ENCODE results near the gene ERFE. TPM values are rescaled to one million over a fixed set of nuclear protein-coding genes. Genes with fewer than 3 reads are reported as not detected.
A peak's percentile ranks its signal among the peaks of the same experiment; 100 is the strongest.
"Not testable (repeated sequence)": the region's sequence is repeated elsewhere in the genome, so short reads cannot be mapped to it uniquely, and the experiment has no call there.

Gene ERFE, protein sequence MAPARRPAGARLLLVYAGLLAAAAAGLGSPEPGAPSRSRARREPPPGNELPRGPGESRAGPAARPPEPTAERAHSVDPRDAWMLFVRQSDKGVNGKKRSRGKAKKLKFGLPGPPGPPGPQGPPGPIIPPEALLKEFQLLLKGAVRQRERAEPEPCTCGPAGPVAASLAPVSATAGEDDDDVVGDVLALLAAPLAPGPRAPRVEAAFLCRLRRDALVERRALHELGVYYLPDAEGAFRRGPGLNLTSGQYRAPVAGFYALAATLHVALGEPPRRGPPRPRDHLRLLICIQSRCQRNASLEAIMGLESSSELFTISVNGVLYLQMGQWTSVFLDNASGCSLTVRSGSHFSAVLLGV
- 0.91 and 1.3 TPM in 2 replicates for total RNA-seq
- long read RNA-seq = 0 reads

DNA sequence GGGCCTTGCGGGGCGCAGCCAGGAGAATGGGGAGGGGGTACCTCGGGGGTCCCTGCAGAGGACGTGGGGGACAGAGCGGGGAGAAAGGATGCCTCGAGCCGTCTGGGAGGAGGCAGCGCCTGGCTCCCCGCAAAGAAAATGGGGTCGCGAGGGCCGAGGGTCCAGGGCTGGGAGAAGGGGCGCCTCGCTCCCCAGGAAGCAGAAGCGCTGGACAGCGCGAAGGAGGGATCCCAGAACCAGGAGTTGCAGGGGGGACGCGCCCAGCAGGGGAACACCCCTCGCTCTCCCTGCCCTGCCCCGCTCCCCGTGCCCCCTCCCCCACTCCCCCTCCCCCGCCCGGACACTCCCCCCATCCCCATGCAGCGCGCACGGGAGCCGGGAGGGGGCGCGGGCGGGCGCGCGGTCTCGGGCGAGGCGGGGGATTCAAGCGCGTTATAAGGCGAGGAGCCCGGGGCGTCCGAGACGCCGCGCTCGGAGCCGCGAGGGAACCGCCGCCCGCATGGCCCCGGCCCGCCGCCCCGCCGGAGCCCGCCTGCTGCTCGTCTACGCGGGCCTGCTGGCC, at the start of gene ERFE:
Gene ERFE (plus strand): TSS at position 462 of the 562 bp plus-strand sequence. CDS start 38 bp downstream, at position 500.
- peak; percentile 53 for DNase-seq (ENCODE audit: low spot score, unreplicated experiment)

GRCh38 chr2:238113611-238114010, 45.2 kb upstream of the ERFE start:
- TF ChIP-seq, protein P1, sequence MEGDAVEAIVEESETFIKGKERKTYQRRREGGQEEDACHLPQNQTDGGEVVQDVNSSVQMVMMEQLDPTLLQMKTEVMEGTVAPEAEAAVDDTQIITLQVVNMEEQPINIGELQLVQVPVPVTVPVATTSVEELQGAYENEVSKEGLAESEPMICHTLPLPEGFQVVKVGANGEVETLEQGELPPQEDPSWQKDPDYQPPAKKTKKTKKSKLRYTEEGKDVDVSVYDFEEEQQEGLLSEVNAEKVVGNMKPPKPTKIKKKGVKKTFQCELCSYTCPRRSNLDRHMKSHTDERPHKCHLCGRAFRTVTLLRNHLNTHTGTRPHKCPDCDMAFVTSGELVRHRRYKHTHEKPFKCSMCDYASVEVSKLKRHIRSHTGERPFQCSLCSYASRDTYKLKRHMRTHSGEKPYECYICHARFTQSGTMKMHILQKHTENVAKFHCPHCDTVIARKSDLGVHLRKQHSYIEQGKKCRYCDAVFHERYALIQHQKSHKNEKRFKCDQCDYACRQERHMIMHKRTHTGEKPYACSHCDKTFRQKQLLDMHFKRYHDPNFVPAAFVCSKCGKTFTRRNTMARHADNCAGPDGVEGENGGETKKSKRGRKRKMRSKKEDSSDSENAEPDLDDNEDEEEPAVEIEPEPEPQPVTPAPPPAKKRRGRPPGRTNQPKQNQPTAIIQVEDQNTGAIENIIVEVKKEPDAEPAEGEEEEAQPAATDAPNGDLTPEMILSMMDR (IDR thresholded peaks at IDR 0.05; ENCODE audit: unreplicated experiment) = no peak
- peaks cover 3% of the 10 kb centered on the region for H3K36me3 Mint-ChIP-seq (ENCODE audit: insufficient read depth)
- H3K27me3 Mint-ChIP-seq = peaks cover 8% of the 10 kb centered on the region
- no peak overlapping the region for H3K4me3 Mint-ChIP-seq (ENCODE audit: low read depth)
- H3K9me3 Mint-ChIP-seq (ENCODE audit: low read depth) = peaks cover 12% of the 10 kb centered on the region
- no peak for DNase-seq (ENCODE audit: low spot score, unreplicated experiment)
- no peak overlapping the region for H3K27ac Mint-ChIP-seq
- H3K4me1 Mint-ChIP-seq (ENCODE audit: low read depth) = no peaks in the 10 kb centered on the region

More for the DNA sequence above, at the start of gene ERFE:
- no peaks in the 10 kb centered on the region for H3K9me3 Mint-ChIP-seq (ENCODE audit: low read depth)
- TF ChIP-seq, protein P1 (IDR thresholded peaks at IDR 0.05; ENCODE audit: unreplicated experiment) = peak; percentile 64
- H3K36me3 Mint-ChIP-seq (ENCODE audit: insufficient read depth) = no peaks in the 10 kb centered on the region
- no peak within 1 kb of the TSS for H3K27ac Mint-ChIP-seq
- H3K4me3 Mint-ChIP-seq (ENCODE audit: low read depth) = peak within 1 kb of the TSS; percentile 37
- peaks cover 44% of the 10 kb centered on the region for H3K27me3 Mint-ChIP-seq
- H3K4me1 Mint-ChIP-seq (ENCODE audit: low read depth) = peaks cover 3% of the 10 kb centered on the region

GRCh38 chr2:238114331-238114841, 44.4 kb upstream of the ERFE start:
- Mint-ChIP-seq H3K27me3 (peaks cover 12% of the 10 kb centered on the region), H3K27ac (no peak overlapping the region), H3K4me1 (ENCODE audit: low read depth) (no peaks in the 10 kb centered on the region), H3K36me3 (ENCODE audit: insufficient read depth) (peaks cover 3% of the 10 kb centered on the region), H3K9me3 (ENCODE audit: low read depth) (peaks cover 12% of the 10 kb centered on the region), H3K4me3 (ENCODE audit: low read depth) (no peak overlapping the region)
- DNase-seq (ENCODE audit: low spot score, unreplicated experiment) = no peak
- TF ChIP-seq, protein P1 (IDR thresholded peaks at IDR 0.05; ENCODE audit: unreplicated experiment) = no peak

DNA sequence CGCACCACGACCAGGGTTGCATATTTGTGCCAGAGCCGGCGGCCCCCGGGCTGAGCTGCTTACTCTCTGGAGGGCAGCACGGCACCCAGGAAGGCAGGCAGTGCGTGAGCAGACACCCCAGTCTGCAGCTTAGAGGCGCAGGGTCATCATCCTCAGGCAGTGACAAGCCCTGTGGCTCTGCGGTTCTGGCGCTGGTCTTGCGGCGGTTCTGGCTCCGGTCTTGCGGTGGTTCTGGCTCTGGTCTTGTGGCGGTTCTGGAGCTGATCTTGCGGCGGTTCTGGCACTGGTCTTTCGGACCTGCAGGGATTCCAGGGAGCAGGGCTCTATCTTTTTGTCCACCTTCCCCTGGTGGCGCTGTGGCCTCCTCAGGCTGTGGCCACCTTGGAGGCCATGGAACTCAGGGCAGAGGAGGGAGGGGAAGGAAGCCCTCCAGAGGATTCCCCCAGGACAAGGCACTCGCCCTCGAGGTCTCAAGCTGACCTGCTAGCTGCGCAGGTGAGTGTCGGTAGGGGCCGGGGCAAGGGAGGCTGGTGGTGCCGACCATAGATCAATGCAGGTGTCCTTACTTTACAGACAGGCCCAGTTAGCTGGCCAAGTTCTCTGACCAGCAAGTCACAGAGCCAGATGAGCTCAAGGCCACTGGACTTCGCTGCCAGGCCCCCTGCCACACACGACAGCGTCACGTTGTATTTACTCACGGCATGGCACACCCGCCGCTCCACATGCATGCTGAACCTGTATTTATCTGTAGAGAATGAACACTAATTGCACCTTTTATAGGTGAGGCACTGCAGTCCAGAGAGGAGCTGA, 43.7 kb upstream of the ERFE start:
- Mint-ChIP-seq H3K9me3 (ENCODE audit: low read depth) (peaks cover 12% of the 10 kb centered on the region), H3K4me3 (ENCODE audit: low read depth) (no peak overlapping the region), H3K4me1 (ENCODE audit: low read depth) (no peaks in the 10 kb centered on the region), H3K27me3 (peaks cover 12% of the 10 kb centered on the region), H3K27ac (no peak overlapping the region), H3K36me3 (ENCODE audit: insufficient read depth) (peaks cover 3% of the 10 kb centered on the region)
- DNase-seq (ENCODE audit: low spot score, unreplicated experiment) = no peak
- TF ChIP-seq, protein P1 (IDR thresholded peaks at IDR 0.05; ENCODE audit: unreplicated experiment) = no peak

GRCh38 chr2:238115709-238116108, 43.1 kb upstream of the ERFE start:
- Mint-ChIP-seq H3K9me3 (ENCODE audit: low read depth) (peaks cover 12% of the 10 kb centered on the region), H3K27me3 (peaks cover 12% of the 10 kb centered on the region)
- not testable (repeated sequence) for H3K4me3 Mint-ChIP-seq (ENCODE audit: low read depth); DNase-seq (ENCODE audit: low spot score, unreplicated experiment); H3K27ac Mint-ChIP-seq; H3K36me3 Mint-ChIP-seq (ENCODE audit: insufficient read depth); H3K4me1 Mint-ChIP-seq (ENCODE audit: low read depth)
